HG03045 (cell line): Measurements from ENCODE around the gene ZNF644.

Source experiments
- ATAC-seq: cut with Tn5 transposase; IDR thresholded peaks from one replicate; pipeline ENCODE4 v1.9.1; 2021; ENCODE audit warnings: mild to moderate bottlenecking, moderate library complexity; ENCODE audit not compliant: unreplicated experiment

Gene ZNF644

DNA sequence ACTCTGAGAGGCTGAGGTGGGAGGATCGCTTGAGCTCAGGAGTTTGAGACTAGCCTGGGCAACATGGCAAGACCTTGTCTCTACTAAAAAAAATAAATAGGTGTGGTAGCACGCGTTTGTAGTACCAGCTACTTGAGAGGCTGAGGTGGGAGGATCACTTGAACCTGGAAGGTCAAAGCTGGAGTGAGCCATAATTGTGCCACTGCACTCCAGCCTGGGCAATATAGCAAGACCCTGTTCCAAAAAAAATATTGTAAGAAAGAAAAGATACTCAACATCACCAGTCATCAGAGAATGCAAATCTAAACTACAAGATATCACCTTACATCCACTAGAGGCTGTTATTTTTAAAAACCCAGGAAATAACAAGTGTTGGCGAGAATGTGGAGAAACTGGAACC, 32.5 kb downstream of the ZNF644 start:
- no peak for ATAC-seq

DNA sequence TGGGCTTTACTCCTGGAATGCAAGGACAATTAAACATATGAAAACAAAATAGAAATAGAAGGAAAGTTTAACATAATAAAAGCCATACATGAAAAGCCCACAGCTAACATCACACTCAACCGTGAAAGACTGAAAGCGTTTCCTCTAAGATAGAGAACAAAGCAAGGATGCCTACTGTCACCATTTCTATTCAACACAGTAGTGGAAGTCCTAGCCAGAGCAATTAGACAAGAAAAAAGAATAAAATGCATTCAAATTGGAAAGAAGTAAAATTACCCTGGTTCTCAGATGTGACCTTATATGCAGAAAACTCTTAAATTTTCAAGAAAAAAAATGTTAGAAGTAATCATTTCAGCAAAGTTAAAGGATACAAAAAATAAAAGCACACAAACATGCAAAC, 34.0 kb downstream of the ZNF644 start:
- ATAC-seq = no peak

DNA sequence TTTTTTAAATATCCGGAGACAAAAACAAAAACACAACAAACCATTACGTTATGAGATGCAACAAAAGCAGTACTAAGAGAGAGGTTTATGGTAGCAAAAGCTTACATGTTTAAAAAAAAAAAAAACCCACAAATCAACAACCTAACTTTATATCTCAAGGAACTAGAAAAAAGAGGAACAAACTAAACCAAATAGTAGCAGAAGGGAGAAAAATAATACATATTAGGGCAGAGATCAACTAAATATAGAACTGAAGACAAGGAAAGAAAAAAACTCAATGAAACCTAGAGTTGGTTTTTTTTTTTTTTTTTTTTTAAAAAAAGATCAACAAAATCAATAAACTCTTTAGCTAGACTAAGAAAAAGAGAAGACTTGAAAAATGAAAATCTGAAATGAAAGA, 34.9 kb downstream of the ZNF644 start:
- no peak for ATAC-seq

DNA sequence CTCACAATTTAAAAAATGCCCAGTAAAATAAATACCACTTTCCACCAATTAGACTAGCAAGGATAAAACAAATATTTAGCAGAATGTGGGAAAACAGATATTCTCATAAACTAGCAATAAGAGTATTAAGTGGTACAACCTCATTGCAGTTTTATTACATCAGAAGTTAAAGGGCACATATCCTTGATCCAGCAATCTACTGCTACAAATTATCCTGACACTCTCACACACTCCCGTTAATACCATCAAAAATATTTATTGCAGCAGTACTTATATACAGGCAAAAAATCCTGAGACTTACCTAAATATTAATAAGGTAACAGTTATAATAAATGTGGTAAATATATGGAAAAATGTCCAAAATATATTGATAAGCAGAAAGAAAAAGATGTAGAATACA, 44.3 kb downstream of the ZNF644 start:
- no peak for ATAC-seq

DNA sequence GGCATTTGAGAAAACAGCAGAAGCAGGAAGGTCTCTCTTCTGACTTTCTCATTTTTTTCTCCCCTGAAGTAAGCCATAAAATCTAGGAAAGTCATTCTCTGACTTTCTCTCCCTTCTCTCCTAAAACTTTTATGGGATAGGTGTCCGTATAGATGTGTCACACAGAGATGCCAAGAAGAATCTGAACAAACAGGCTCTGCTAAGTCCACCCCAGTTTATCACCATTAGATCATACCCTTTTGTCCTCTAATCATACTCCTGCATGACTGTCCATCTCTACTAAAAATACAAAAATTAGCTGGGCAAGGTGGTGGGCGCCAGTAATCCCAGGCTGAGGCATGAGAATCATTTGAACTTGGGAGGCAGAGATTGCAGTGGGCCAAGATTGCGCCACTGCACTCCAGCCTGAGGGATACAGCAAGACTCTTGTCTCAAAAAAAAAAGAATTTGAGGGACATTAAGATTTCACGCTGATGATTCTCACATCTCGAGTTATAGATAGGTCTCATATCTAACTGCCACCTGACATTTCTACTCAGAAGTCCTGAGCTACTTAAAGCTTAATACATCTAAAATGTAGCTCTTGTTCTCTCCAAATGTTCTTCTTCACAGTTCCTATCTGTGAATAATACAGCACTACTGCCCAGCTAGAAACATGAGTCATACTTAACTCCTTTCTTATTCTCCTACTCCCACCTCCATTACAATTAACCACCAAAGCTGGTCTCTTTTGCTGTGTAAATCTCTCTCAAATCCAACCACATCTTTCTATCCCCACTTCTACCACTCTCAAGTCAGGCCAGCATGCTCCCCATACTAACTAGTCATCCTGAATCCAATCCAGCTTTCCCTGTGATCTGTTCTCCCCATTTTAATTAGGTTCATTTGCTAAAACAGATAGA, 47.7 kb downstream of the ZNF644 start:
- peak; percentile 46 for ATAC-seq

DNA sequence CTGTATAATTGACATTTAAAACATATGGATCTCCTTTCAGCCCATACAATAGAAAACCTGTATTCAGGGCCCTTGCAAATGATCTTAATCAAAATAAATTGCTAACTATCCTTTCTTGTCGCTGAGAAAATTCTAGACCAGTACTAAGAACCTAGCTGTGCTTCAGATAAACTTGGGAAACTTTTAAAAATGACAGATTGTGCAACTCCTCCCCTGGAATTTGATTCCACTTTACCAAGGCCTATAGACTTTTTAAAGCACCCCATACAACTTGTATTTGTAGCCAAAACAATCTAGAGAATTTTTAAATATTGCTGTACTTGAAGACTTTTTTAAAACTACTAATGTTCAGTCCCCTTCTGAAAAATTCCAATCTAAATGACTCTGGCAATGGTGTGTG, 51.6 kb downstream of the ZNF644 start:
- no peak for ATAC-seq

DNA sequence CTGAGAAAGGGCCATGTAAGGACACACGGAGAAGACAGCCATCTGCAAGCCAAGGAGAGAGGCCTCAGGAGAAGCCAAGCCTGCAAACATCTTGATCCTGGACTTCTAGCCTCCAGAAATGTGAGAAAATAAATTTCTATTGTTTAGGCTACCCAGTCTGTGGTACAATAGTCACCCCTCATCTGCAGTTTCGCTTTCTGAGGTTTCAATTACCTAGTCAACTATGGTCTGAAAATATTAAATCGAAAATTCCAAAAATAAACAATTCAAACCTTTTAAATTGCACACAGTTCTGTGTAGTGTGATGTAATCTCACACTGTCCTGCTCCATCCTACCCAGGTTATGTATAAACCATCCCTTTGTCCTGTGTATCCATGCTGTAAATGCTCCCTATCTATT, 52.6 kb downstream of the ZNF644 start:
- ATAC-seq = no peak

DNA sequence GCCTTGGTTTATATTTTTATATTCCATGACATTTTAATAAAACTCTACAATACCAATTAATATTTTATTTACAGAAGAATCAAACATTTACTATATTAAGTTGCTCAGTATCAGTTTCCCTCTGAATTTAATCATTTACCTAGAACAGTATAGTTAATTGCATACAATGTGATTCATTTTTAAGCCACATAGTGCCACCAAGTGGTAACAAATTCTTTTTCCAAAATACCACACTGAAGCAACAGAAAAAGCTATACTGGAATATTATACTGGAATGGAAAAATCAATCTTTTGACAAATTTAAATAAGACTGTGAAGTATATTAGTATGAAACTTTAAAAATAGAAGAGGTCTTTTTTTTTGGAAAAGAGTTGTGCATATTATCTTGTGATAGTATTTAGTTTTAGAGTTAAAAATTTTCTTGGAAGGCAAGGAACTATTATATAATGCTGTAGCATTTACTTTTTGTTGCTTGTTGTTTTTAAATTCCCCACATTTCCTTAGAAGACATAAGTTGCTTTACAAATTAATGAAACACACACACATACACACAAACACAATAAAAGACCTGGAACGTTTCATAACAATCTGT, 57.3 kb downstream of the ZNF644 start:
- ATAC-seq = no peak

DNA sequence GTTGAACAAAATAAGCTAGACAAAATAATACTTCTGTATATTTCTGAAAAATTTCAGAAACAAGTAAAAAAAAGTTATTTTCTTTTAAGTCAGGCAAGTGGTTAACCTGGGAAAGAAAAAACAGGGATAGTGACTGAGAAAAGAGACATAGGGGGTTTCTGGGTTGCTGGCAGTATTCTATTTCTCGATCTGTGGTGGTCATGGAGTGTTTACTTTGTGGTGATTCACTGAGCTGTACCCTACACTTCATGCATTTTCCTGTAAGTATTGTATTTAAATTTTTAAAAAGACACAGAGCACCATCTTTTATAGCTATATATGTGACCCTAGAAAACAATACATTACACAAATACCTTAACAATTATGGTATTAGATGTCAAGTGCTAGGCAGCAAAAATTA, 58.2 kb downstream of the ZNF644 start:
- no peak for ATAC-seq

DNA sequence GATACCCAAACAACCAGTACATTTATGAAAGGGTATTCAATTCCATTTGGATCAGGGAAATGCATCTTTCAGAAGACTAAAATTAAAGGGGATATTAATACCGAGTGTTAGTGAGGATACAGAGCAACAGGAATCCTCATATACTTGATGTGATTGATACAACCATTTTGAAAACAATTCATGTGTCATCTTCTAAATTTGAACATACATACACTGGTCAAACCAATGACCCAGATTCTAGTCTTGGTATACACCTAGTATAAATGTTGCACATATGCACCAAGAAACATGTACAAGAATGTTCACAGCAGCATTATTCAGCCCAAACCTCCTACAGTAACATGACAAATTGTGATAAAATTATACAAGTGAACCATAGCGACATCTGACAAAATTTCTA, 58.6 kb downstream of the ZNF644 start:
- no peak for ATAC-seq

DNA sequence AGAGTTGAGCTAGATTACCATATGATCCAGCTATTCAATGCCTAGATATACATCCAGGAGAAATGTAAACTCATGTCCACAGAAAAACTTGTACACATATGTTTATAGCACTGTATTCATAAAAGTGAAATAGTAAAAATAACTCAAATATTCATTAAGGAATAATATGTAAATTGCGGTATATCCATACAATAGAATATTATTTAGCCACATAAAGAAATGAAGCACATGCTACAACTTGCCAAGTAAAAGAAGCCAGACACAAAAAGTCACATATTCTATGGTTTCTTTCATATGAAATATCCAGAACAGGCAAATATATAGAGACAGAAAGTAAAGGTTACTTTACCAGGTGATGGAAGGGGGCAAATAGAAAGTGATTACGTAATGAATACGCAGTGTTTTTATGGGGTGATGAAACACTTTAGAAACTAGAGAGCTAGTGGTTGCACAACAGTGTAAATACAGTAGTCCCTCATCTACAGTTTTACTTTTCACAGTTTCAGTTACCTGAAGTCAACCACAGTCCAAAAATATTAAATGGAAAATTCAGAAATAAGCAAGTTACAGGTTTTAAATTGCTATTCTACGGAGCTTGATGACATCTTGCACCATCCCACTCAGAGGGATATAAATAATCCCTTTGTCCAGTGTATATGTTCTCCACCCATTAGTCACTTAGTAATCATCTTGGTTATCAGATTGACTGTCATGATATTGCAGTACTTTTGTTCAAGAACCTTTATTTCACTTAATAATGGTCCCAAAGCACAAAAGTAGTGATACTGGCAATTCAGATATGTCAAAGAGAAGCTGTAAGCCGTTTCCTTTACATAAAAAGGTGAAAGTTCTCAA, 62.3 kb downstream of the ZNF644 start:
- no peak for ATAC-seq

DNA sequence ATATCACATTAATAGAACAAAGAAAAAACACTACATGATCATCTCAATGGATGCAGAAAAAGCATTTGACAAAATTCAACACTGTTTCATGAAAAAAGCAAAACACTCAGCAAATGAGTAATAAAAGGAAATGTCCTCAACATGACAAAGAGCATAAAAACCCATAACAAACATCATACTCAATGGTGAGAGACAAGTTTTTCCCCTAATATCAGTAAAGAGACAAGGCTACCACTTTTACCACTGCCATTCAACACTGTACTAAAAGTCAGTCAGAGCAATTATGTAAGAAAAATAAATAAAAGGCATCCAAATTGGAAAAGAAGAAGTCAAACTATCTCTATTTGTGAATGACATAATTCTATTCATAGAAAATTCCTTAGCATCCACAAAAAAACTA, 64.3 kb downstream of the ZNF644 start:
- ATAC-seq = no peak

DNA sequence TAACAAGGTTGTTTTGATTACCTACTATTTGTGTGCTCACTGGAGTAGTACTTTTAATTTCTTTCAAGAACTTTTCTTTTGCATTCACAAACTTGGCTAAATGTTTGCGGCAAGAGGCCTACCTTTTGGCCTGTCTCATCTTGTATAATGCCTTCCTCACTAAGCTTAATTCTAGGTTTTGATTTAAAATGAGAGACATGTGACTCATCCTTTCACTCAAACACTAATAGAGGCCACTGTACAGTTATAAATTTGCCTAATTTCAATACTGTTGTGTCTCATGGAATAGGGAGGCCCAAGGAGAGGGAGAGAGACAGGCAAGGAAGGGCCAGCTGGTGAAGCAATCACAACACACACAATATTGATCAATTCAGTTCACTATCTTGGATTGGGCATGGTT, 66.1 kb downstream of the ZNF644 start:
- no peak for ATAC-seq

DNA sequence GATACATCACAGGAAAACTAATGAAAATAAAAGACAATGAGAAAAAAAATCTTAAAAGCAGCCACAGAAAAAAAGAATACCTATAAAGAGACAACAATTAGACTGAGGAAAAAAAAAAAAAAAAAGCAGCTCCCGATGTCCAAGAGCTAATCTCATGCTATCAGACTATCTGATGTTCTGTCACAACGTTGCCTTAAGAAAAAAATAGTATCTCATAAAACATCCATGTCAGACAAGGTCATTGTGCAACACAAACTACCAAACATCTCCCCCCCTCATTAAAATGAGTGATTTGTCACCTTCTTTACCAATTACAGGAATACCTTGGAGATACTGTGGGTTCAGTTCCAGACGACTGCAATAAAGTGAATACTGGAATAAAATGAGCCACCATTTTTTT, 68.9 kb downstream of the ZNF644 start:
- ATAC-seq = no peak

DNA sequence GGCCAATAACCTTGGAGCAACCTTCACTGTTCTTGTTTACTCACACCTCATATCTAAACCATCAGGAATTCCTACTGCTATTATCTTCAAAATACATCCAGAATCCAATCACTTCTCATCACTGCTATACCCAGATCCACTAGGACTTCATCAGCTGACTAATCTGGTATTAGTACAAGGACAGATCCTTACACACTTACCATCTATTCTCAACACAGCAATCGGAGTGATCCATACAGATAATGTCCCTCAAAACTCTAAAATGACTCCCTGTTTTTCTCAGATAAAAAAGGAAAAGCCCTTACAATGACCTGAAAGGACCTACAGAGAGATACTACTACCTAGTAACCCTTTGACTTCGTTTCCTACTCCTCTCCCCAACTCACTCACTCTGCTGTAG, 70.8 kb downstream of the ZNF644 start:
- no peak for ATAC-seq

DNA sequence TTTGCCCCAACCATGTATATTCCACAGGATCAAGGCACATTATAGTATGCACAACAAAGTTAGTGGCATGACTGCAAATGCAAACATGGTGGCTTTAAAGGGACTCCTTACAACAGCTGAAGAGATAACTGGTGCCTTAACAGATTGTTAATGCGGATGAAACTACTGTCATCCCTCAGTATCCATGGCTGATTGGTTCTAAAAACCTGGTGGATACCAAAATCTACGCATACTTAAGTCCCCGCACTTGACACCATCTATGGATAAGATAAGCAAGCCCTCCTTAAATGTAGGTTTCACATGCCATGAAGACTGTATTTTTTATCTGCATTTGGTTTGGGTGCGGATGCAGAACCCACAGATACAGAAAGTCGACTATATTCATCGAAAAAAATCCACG, 73.5 kb downstream of the ZNF644 start:
- no peak for ATAC-seq

DNA sequence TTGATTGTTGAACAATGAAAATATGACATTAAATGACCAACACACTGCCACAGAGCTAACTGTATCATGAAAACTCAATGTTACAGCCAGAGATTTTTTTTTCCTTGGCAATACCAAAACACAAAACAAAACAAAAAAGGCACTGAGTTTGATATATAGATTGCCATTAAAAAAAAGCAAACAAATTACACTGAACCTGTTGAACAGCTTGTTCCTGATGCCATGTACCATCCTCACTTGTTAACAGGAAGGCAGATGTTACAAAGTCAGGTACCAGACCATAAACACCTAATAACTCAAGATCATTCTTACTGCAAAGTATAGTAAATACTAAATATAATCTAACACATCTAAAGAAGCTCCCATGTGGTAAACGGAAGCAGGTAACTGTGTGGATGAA, 75.2 kb downstream of the ZNF644 start:
- ATAC-seq = no peak

DNA sequence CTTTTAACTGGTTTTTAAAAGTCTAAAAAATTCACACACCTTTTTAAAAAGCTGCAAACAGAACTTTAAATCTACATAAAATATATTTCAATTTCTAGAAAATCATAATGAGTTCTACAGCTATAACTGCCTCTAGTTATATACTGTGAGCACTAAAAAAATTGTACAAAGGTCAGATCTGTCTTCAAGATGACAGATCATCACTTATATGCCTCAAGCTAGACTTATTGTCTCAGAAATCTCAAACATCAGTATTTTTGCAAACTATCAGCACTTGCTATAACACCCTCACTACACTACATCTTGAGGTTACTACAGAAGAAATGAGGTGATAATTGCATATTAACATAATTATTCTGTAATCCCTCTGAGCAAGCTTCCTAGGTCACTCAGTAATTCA, 76.5 kb downstream of the ZNF644 start:
- no peak for ATAC-seq

DNA sequence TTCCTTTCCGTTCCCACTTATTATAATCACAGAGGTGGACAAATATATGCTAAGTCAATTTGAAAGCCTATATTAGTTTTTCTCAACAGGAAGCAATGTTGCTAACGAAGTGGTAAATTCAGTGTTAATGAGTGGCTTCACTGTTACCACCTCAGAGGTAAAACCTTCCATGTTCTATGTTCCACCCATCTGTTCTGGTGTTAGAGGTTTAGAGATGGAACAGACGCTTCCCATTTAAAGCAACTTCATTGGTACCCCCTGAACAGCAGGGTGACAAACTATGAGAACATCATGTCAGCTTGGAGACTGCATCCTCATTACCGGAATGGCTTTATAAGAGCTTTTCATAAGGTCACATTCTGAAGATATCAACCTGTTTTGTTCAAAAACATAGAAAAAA, 77.9 kb downstream of the ZNF644 start:
- ATAC-seq = no peak

DNA sequence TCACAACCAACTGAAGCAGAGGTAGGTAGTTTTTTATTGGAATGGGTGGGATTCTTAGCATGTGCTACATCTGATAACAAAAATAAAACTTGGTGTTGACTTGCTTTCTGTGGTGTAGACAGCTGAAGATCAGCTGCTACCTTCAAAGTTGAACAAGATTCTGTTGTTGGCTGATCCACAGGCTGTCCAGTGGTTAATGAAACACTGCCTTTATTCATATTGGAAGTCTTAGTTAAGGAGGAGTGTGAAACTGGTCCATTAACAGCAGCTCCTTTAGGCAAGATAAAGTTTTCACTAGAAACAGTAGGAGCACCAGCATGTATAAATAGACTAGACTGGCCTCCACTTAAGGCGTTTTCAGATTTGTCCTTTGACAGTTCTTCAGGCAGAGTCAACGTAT, 81.1 kb downstream of the ZNF644 start:
- ATAC-seq = no peak

DNA sequence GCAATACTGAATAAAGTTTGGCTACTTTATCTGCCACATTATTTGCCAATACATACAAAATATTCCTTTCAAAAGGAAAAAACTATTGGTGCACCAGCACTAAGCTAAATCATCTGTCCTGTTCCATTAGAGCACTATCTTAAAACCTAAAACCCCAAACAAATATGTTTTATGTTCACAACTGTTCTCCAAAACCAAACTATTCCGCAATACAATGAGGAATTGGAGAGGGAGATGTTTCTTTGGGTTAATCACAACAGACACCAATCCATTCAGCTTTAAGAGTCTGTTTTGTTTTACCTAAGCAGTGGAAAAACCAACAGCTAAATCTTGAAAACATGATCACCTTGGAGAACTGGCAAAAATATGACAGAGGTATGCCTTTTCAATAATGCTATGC, 85.1 kb downstream of the ZNF644 start:
- ATAC-seq = no peak

DNA sequence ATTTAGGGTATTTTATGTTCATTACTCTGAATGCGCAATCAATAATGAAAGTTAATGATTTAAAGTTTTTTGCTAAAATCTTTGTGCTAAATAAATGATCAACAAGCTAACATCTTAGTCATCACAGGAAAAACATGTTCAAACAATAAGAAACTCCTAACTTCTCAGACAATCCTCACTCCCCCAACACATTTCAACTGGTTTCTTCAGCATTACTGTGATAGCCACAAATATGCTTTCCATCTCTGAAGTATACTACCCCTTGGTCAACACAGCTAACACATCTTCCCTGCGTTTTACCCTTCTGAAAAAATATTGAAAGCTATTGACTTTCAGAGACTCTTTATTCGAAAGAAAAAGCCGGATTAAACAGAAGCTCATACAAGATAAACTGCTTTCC, 85.8 kb downstream of the ZNF644 start:
- ATAC-seq = no peak
